Kidney (tissue), 14 donors: Measurements from ENCODE around the gene TENT4B. TPM values are rescaled to one million over a fixed set of nuclear protein-coding genes. Genes with fewer than 3 reads are reported as not detected.

Experiments used
- DNase-seq, 5 donors: peaks; one replicate each; pipeline ENCODE4 v3.0.0-alpha.2; 2013 to 2020
- FAIRE-seq: peaks from 2 replicates; lab custom pipeline; 2012; peaks lifted over from hg19 to GRCh38; lab: Jason Lieb, UNC
- H3K27ac ChIP-seq, 2 donors: one replicate each; pipeline ENCODE4 v1.7.0; 2013; ENCODE audit warnings: low read depth in 2 of 2, low read length in 2 of 2, inconsistent platforms in 1 of 2
- H3K27me3 ChIP-seq: one replicate; pipeline ENCODE4 v1.7.1; 2013; ENCODE audit warnings: low read length, inconsistent platforms; ENCODE audit not compliant: control insufficient read depth, insufficient read depth
- H3K36me3 ChIP-seq, 3 donors: one replicate each; pipeline versions ENCODE4 v1.7.0 to v1.7.1; 2013; ENCODE audit warnings: low read length in 3 of 3, control low read depth in 1 of 3, inconsistent platforms in 1 of 3; ENCODE audit not compliant: insufficient read depth in 3 of 3, control insufficient read depth in 2 of 3
- H3K4me1 ChIP-seq, 3 donors: one replicate each; pipeline versions ENCODE4 v1.7.0 to v1.7.1; 2013; ENCODE audit warnings: low read length in 3 of 3, inconsistent platforms in 1 of 3, low read depth in 1 of 3; ENCODE audit not compliant: control insufficient read depth in 2 of 3, insufficient read depth in 2 of 3
- H3K4me3 ChIP-seq, 3 donors: one replicate each; pipeline versions ENCODE4 v1.7.0 to v1.8.1; 2013; ENCODE audit warnings: low read length in 3 of 3, control low read depth in 1 of 3, inconsistent platforms in 1 of 3
- H3K9ac ChIP-seq, 3 donors: one replicate each; pipeline versions ENCODE4 v1.7.0 to v1.7.1; 2013; ENCODE audit warnings: low read length in 3 of 3, control low read depth in 1 of 3, inconsistent platforms in 1 of 3
- H3K9me3 ChIP-seq, 3 donors: one replicate each; pipeline versions ENCODE4 v1.7.0 to v1.7.1; 2013; ENCODE audit warnings: low read length in 3 of 3, control low read depth in 1 of 3, inconsistent platforms in 1 of 3; ENCODE audit not compliant: control insufficient read depth in 2 of 3, insufficient read depth in 1 of 3
- CTCF ChIP-seq: IDR thresholded peaks from 3 replicates; pipeline ENCODE4 v1.5.1; 2012; ENCODE audit warnings: mild to moderate bottlenecking, moderate library complexity, borderline replicate concordance; ENCODE audit not compliant: insufficient read depth; ENCODE audit errors: extremely low read depth
- intact Hi-C: fragments of 100-400 bp; cut with DNase I; formaldehyde crosslinking; loops from one replicate; pipeline ENCODE4 v1.11.1; 2022
- polyA plus RNA-seq: library from polyadenylated mRNA; stranded (reverse); fragments of 350-450 nt; fragmentation: Illumina TruSeq; extraction: RNeasy Lipid Tissue Mini Kit (QIAGEN cat#74804); gene quantifications from one replicate; pipeline ENCODE4 v1.2.3, GENCODE V29; 2014; ENCODE audit warnings: low read depth, low replicate concordance; ENCODE audit not compliant: insufficient read depth
- total RNA-seq: library from RNA; stranded (reverse); fragmentation: NEBNext Ultra II Directional; extraction: Animal tissue kit (Norgen Biotek cat#: 25700); gene quantifications from one replicate; pipeline ENCODE4 v1.2.1, GENCODE V29; 2021
- donor health status: control.
- donor health status: control.
- donor health status: control.
- donor health status: control.
- donor health status: control.
- donor health status: DM: yes; HTN: yes; CAD: no.
- donor health status: Normal renal cell carcinoma (clear cell type).

TENT4B gene
- total and polyA plus RNA-seq, 2 donors from 2014 or later: 4.7 to 13.2 TPM

GRCh38 chr16:50160495-50161164 lies 7.5 kb downstream of the TENT4B start:
- Histone ChIP-seq H3K4me1 (peaks cover 0 to 8% (median 6%) of the 10 kb centered on the region in 3 donors), H3K9ac (no peak overlapping the region), H3K9me3 (no peaks in the 10 kb centered on the region), H3K36me3 (no peaks in the 10 kb centered on the region), H3K27me3 (no peaks in the 10 kb centered on the region), H3K27ac (no peak overlapping the region), H3K4me3 (no peak overlapping the region)
- TF ChIP-seq CTCF: no peak
- no peak for FAIRE-seq
- no peak for DNase-seq
- intact Hi-C loops: no loop called here

- Histone ChIP-seq H3K9ac (no peak overlapping the region), H3K9me3 (no peaks in the 10 kb centered on the region), H3K27ac (no peak overlapping the region), H3K4me1 (peaks cover 0 to 11% (median 5%) of the 10 kb centered on the region in 3 donors), H3K4me3 (no peak overlapping the region), H3K27me3 (no peaks in the 10 kb centered on the region), H3K36me3 (no peaks in the 10 kb centered on the region)
- FAIRE-seq (no peak), DNase-seq (no peak)
- intact Hi-C loops: no loop called here
- no peak for TF ChIP-seq CTCF
Observed at GRCh38 chr16:50161950-50162349, 8.8 kb downstream of the TENT4B start.

GRCh38 chr16:50165473-50165872 lies 12.4 kb downstream of the TENT4B start:
- H3K4me3 ChIP-seq: no peak overlapping the region
- no peaks in the 10 kb centered on the region for H3K9me3 ChIP-seq
- no peaks in the 10 kb centered on the region for H3K36me3 ChIP-seq
- H3K9ac ChIP-seq: no peak overlapping the region
- FAIRE-seq: no peak
- intact Hi-C loops: no loop called here
- H3K27me3 ChIP-seq: no peaks in the 10 kb centered on the region
- no peak for DNase-seq
- TF ChIP-seq CTCF: no peak
- no peak overlapping the region for H3K27ac ChIP-seq
- peaks cover 3 to 24% (median 7%) of the 10 kb centered on the region in 3 donors for H3K4me1 ChIP-seq
